ENCODE measurements around the gene DBP.

The DBP gene

GRCh38 chr19:48624791-48625723 is 12.1 kb downstream of the DBP start:
- no peak overlapping the region for H2AFZ ChIP-seq (ENCODE audit: low read depth, low read length)
- H3K79me2 ChIP-seq (ENCODE audit: low read length) = peaks cover 31% of the 10 kb centered on the region
- TF ChIP-seq CTCF (IDR thresholded peaks at IDR 0.05; ENCODE audit: low read depth, low read length) (no peak), EZH2phosphoT487 (IDR thresholded peaks at IDR 0.05; ENCODE audit: low read depth) (no peak)
- H3K36me3 ChIP-seq (replicated peaks; ENCODE audit: low read depth, low read length) = peaks cover 14% of the 10 kb centered on the region
- no peaks in the 10 kb centered on the region for H3K27me3 ChIP-seq (ENCODE audit: low read depth, low read length)
- H3K9me3 ChIP-seq (ENCODE audit: insufficient read depth, low read length) = no peaks in the 10 kb centered on the region
- H4K20me1 ChIP-seq (ENCODE audit: insufficient read depth, low read length) = no peaks in the 10 kb centered on the region
- H3K4me3 ChIP-seq (ENCODE audit: low read length) = peak overlapping the region; percentile 84
- H3K4me2 ChIP-seq (ENCODE audit: low read length) = peak overlapping the region; percentile 79
- peak overlapping the region; percentile 73 for H3K9ac ChIP-seq (ENCODE audit: low read length)
- H3K27ac ChIP-seq (ENCODE audit: low read length) = 0 out of 2 replicates have a peak overlapping the region, but pooled peaks have one; percentile 20
- peaks cover 30% of the 10 kb centered on the region for H3K4me1 ChIP-seq (ENCODE audit: low read length)

- Histone ChIP-seq H3K36me3 (replicated peaks; ENCODE audit: low read depth, low read length) (peaks cover 5% of the 10 kb centered on the region), H3K27ac (ENCODE audit: low read length) (peak overlapping the region; percentile 30), H2AFZ (ENCODE audit: low read depth, low read length) (peak overlapping the region; percentile 56)
These were observed 13.0 kb downstream of the DBP start for GRCh38 chr19:48624067-48624594.

GRCh38 chr19:48623556-48624066 is 13.6 kb downstream of the DBP start:
- Histone ChIP-seq H3K4me1 (ENCODE audit: low read length) (peaks cover 33% of the 10 kb centered on the region), H3K27me3 (ENCODE audit: low read depth, low read length) (no peaks in the 10 kb centered on the region), H4K20me1 (ENCODE audit: insufficient read depth, low read length) (peaks cover under 1% of the 10 kb centered on the region; the same call in 1 of the 2 replicates), H3K27ac (ENCODE audit: low read length) (peak overlapping the region; percentile 30), H3K9ac (ENCODE audit: low read length) (peak overlapping the region; percentile 62), H3K79me2 (ENCODE audit: low read length) (peaks cover 41% of the 10 kb centered on the region), H3K4me2 (ENCODE audit: low read length) (peak overlapping the region; percentile 87), H3K9me3 (ENCODE audit: insufficient read depth, low read length) (no peaks in the 10 kb centered on the region), H3K36me3 (replicated peaks; ENCODE audit: low read depth, low read length) (peaks cover 6% of the 10 kb centered on the region), H3K4me3 (ENCODE audit: low read length) (peak overlapping the region; percentile 84), H2AFZ (ENCODE audit: low read depth, low read length) (peak overlapping the region; percentile 56)
- TF ChIP-seq EZH2phosphoT487 (IDR thresholded peaks at IDR 0.05; ENCODE audit: low read depth) (no peak), CTCF (IDR thresholded peaks at IDR 0.05; ENCODE audit: low read depth, low read length) (no peak)

More at GRCh38 chr19:48624067-48624594, 13.0 kb downstream of the DBP start:
- peaks cover 37% of the 10 kb centered on the region for H3K79me2 ChIP-seq (ENCODE audit: low read length)
- no peaks in the 10 kb centered on the region for H4K20me1 ChIP-seq (ENCODE audit: insufficient read depth, low read length)
- H3K4me2 ChIP-seq (ENCODE audit: low read length) = peak overlapping the region; percentile 87
- peaks cover 33% of the 10 kb centered on the region for H3K4me1 ChIP-seq (ENCODE audit: low read length)
- TF ChIP-seq CTCF (IDR thresholded peaks at IDR 0.05; ENCODE audit: low read depth, low read length) = no peak
- TF ChIP-seq EZH2phosphoT487 (IDR thresholded peaks at IDR 0.05; ENCODE audit: low read depth) = no peak
- peak overlapping the region; percentile 73 for H3K9ac ChIP-seq (ENCODE audit: low read length)
- H3K9me3 ChIP-seq (ENCODE audit: insufficient read depth, low read length) = no peaks in the 10 kb centered on the region
- no peaks in the 10 kb centered on the region for H3K27me3 ChIP-seq (ENCODE audit: low read depth, low read length)
- peak overlapping the region; percentile 84 for H3K4me3 ChIP-seq (ENCODE audit: low read length)
